K562 (cell line): ENCODE data around the gene ANKRD11. TPM values are rescaled to one million over a fixed set of nuclear protein-coding genes. Genes with fewer than 3 reads are reported as not detected.

Experiments used
- ATAC-seq: fragments of 200-7000 bp; cut with Tn5 transposase; 3 replicates; pipeline ENCODE4 v1.9.1; 2020; ENCODE audit warnings: moderate library complexity
- BruUV-seq: library from RNA; stranded (reverse); fragments of 400-500 nt; replicated peaks from 2 replicates; lab custom pipeline; 2021; lab: Mats Ljungman, UMichigan
- CTCF ChIA-PET: fragments of 300-600 bp; formaldehyde crosslinking; extraction: SDS; loops from one replicate; lab custom pipeline; 2021; ENCODE audit warnings: low intra/inter-chr PET ratio; lab: Yijun Ruan, JAX
- POLR2A ChIA-PET: fragments of 300-600, 350-650 bp; sonication (Branson Sonifier 250); formaldehyde crosslinking; extraction: SDS; loops from one replicate; lab custom pipeline; 2021; ENCODE audit warnings: antibody characterized with exemption, inconsistent platforms; lab: Yijun Ruan, JAX
- DNase-seq, 4 experiments: peaks; one replicate each; pipeline versions ENCODE4 v3.0.0 to v3.0.0-alpha.2; 2011 to 2018; ENCODE audit warnings: low spot score in 3 of 4, mixed read lengths in 3 of 4; ENCODE audit errors: extremely low read depth in 1 of 4
- FAIRE-seq: peaks from 2 replicates; lab custom pipeline; 2011; peaks lifted over from hg19 to GRCh38; lab: Jason Lieb, UNC
- H2AFZ ChIP-seq: 2 replicates; pipeline ENCODE4 v1.6.0; 2011; ENCODE audit warnings: low read depth, low read length, control low read depth, inconsistent platforms
- H3K27ac ChIP-seq: fragments of 200-600 bp; 3 replicates; pipeline ENCODE4 v1.8.0; 2011; ENCODE audit warnings: low read depth, mild to moderate bottlenecking, control low read depth, inconsistent platforms, low read length, moderate library complexity, mixed read lengths; ENCODE audit errors: extremely low read depth
- H3K27me3 ChIP-seq, 2 experiments: fragments of 300-600 bp in 1 of 2; 2 replicates in 1 of 2; 3 replicates in 1 of 2; pipeline versions ENCODE4 v1.6.0 to v1.8.0; 2011; ENCODE audit warnings: inconsistent platforms in 2 of 2, low read length in 2 of 2, mild to moderate bottlenecking in 1 of 2, mixed read lengths in 1 of 2, moderate library complexity in 1 of 2; ENCODE audit not compliant: control insufficient read depth in 2 of 2, insufficient read depth in 2 of 2
- H3K36me3 ChIP-seq: fragments of 300-600 bp; 3 replicates; pipeline ENCODE4 v1.8.0; 2011; ENCODE audit warnings: mild to moderate bottlenecking, low read length, inconsistent platforms; ENCODE audit not compliant: control insufficient read depth, insufficient read depth
- H3K4me1 ChIP-seq, 2 experiments: fragments of 200-600 bp in 1 of 2; replicated peaks in 1 of 2; 2 replicates in 1 of 2; 3 replicates in 1 of 2; pipeline versions ENCODE4 v1.5.1 to v1.8.0; 2011; ENCODE audit warnings: inconsistent platforms in 2 of 2, low read length in 2 of 2, mild to moderate bottlenecking in 1 of 2, mixed read lengths in 1 of 2, moderate library complexity in 1 of 2; ENCODE audit not compliant: control insufficient read depth in 2 of 2, insufficient read depth in 2 of 2
- H3K4me2 ChIP-seq: 2 replicates; pipeline ENCODE4 v1.6.1; 2011; ENCODE audit warnings: low read length, control low read depth, inconsistent platforms, mixed read lengths; ENCODE audit not compliant: insufficient read depth
- H3K4me3 ChIP-seq: fragments of 200-600 bp; sonication (generic), shearing (Covaris generic); 2 replicates; pipeline ENCODE4 v1.5.1; 2016; ENCODE audit warnings: control low read depth, inconsistent platforms
- H3K79me2 ChIP-seq: fragments of 200-600 bp; 3 replicates; pipeline ENCODE4 v1.8.0; 2011; ENCODE audit warnings: low read length, inconsistent platforms; ENCODE audit not compliant: control insufficient read depth, insufficient read depth
- H3K9ac ChIP-seq, 2 experiments: 2 replicates each; pipeline versions ENCODE4 v1.6.0 to v1.6.1; 2011; ENCODE audit warnings: low read depth in 2 of 2, low read length in 2 of 2, control low read depth in 1 of 2, inconsistent platforms in 1 of 2, mild to moderate bottlenecking in 1 of 2, mixed read lengths in 1 of 2; ENCODE audit not compliant: insufficient read depth in 1 of 2
- H3K9me1 ChIP-seq: one replicate; pipeline ENCODE4 v1.6.0; 2011; ENCODE audit warnings: inconsistent platforms, mild to moderate bottlenecking, low read length, moderate library complexity; ENCODE audit not compliant: control insufficient read depth, insufficient read depth
- H3K9me3 ChIP-seq: replicated peaks from 2 replicates; pipeline ENCODE4 v1.5.1; 2011; ENCODE audit warnings: low read depth, low read length, inconsistent platforms; ENCODE audit not compliant: control insufficient read depth, insufficient read depth
- H4K20me1 ChIP-seq: replicated peaks from 2 replicates; pipeline ENCODE4 v1.6.1; 2011; ENCODE audit warnings: low read length, inconsistent platforms, mixed read lengths; ENCODE audit not compliant: control insufficient read depth, insufficient read depth
- ATF2 ChIP-seq: sonication (generic); formaldehyde crosslinking; IDR thresholded peaks from 2 replicates; pipeline ENCODE4 v1.8.1; 2022; ENCODE audit warnings: missing genetic modification reagents
- CBX8 ChIP-seq: fragments of 200-600 bp; sonication (generic); IDR thresholded peaks from 2 replicates; pipeline ENCODE4 v1.6.1; 2012; ENCODE audit warnings: borderline replicate concordance, mixed run types, low read depth, mild to moderate bottlenecking, moderate library complexity, mixed read lengths, low read length, control low read depth, inconsistent platforms; ENCODE audit not compliant: poor library complexity, severe bottlenecking; ENCODE audit errors: extremely low read depth
- PHB2 ChIP-seq: fragments of 450-650 bp; IDR thresholded peaks from 2 replicates; pipeline ENCODE4 v1.6.1; 2017; ENCODE audit warnings: low read depth
- POLR2AphosphoS5 ChIP-seq: IDR thresholded peaks from 2 replicates; pipeline ENCODE4 v1.6.1; 2011; ENCODE audit warnings: mild to moderate bottlenecking, low read depth, low read length, moderate library complexity; ENCODE audit not compliant: control insufficient read depth, insufficient read depth
- RBM22 ChIP-seq: fragments of 200-400 bp; formaldehyde crosslinking; IDR thresholded peaks from 2 replicates; pipeline ENCODE4 v1.6.1; 2018; ENCODE audit warnings: low read length, low read depth; ENCODE audit not compliant: poor library complexity, severe bottlenecking
- SNIP1 ChIP-seq: fragments of 450-650 bp; IDR thresholded peaks from 2 replicates; pipeline ENCODE4 v1.7.1; 2017; ENCODE audit warnings: low read depth, mild to moderate bottlenecking
- TBL1XR1 ChIP-seq, 2 experiments: IDR thresholded peaks; 2 replicates each; pipeline ENCODE4 v1.6.1; 2012; ENCODE audit warnings: improper control_type of control experiment in 2 of 2, low read length in 2 of 2, mild to moderate bottlenecking in 1 of 2
- WGBS: fragments of 100-300 bp; shearing (Covaris generic); methylation state at CpG from one replicate; pipeline ENCODE4 v1.1.6; 2016; ENCODE audit warnings: low coverage, mixed read lengths; ENCODE audit not compliant: insufficient coverage; ENCODE audit errors: missing lambda C conversion rate; 5-methylcytosine and 5-hydroxymethylcytosine counted together
- in situ Hi-C: fragments of 300-500 bp; cut with MboI; formaldehyde crosslinking; loops from 4 replicates; pipeline ENCODE4 v1.15.0; 2018; ENCODE audit warnings: inconsistent platforms, mixed read lengths
- intact Hi-C: fragments of 100-400 bp; cut with micrococcal nuclease; formaldehyde crosslinking; loops from 2 replicates; pipeline ENCODE4 v1.14.2; 2022
- polyA plus RNA-seq, 8 experiments: library from polyadenylated mRNA; depleted of rRNA in 4 of 8; stranded (reverse) in 5 of 8; unstranded in 3 of 8; fragments of >200 nt; fragmentation: Nextera tagmentation in 2 of 8; fragmentation: Illumina TruSeq in 1 of 8; extraction: Ambion mirVana in 2 of 8; extraction: Trizol in 1 of 8; gene quantifications; 2 replicates each; pipeline versions ENCODE4 v1.2.1 to v1.2.3, GENCODE V29; 2011 to 2014; ENCODE audit warnings: inconsistent platforms in 1 of 8, missing spikeins in 1 of 8
- total RNA-seq, 7 experiments: library from RNA; depleted of rRNA in 6 of 7; stranded (reverse); fragments of >200 nt in 6 of 7; fragmentation: Illumina TruSeq in 2 of 7; extraction: Trizol in 2 of 7; gene quantifications; 2 replicates each; pipeline versions ENCODE4 v1.2.1 to v1.2.3, GENCODE V29; 2011 to 2021; ENCODE audit warnings: low replicate concordance in 1 of 7

ANKRD11 gene
- total and polyA plus RNA-seq, 9 of the 15 experiments (the other 6 are each of a cell fraction or from before 2014, with no cell fraction given): 4.7 to 126 (median 31.7) TPM

DNA sequence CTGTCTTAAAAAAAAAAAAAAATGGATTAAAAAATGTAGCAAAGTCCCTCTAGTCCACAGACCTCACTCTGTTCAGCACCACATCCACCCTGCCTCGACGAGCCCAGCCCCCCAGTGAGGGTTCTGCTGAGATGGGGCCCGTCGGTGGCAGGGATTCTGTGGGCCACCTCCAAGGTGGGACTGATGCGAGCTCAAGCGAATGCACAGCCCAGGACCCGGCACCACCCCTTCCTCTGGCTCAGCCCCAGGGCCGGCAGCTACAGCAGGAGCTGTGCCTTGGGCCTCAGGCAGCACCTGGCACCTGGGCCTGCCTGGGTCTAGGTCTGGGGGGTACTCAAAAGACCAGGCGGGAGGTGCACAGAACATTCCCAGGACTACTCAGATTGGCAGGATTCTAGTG lies 213.3 kb downstream of the ANKRD11 start:
- intact Hi-C loops: no loop called here
- no peak overlapping the region for H3K27ac ChIP-seq
- H3K4me1 ChIP-seq: peaks cover 0 to 26% of the 10 kb centered on the region in 2 experiments; a peak in 1 of 5 replicates
- H3K4me3 ChIP-seq: no peak overlapping the region
- POLR2A ChIA-PET: interaction anchor here (2.4 kb wide), 1 partner anchor 17 kb away, joined by 8 read pairs; no protein-coding TSS in a partner anchor
- no peaks in the 10 kb centered on the region; the same call in 2 of the 3 replicates for H3K79me2 ChIP-seq
- BruUV-seq: no TSS peak
- ATAC-seq (no peak), FAIRE-seq (no peak), DNase-seq (no peak)
- no peak overlapping the region for H3K4me2 ChIP-seq
- TF ChIP-seq RBM22: peak; percentile 88
- no peak for TF ChIP-seq PHB2
- WGBS: 98% methylated on average over 9 of the region's 9 CpGs
- no peaks in the 10 kb centered on the region for H3K27me3 ChIP-seq
- in situ Hi-C loops: no loop called here
- H3K9me1 ChIP-seq: peaks cover 3% of the 10 kb centered on the region
- no peak overlapping the region for H2AFZ ChIP-seq
- H4K20me1 ChIP-seq: no peaks in the 10 kb centered on the region
- no peak overlapping the region for H3K9ac ChIP-seq
- CTCF ChIA-PET: no interaction called here
- no peaks in the 10 kb centered on the region for H3K9me3 ChIP-seq
- peaks cover 89% of the 10 kb centered on the region; the same call in 2 of the 3 replicates for H3K36me3 ChIP-seq

DNA sequence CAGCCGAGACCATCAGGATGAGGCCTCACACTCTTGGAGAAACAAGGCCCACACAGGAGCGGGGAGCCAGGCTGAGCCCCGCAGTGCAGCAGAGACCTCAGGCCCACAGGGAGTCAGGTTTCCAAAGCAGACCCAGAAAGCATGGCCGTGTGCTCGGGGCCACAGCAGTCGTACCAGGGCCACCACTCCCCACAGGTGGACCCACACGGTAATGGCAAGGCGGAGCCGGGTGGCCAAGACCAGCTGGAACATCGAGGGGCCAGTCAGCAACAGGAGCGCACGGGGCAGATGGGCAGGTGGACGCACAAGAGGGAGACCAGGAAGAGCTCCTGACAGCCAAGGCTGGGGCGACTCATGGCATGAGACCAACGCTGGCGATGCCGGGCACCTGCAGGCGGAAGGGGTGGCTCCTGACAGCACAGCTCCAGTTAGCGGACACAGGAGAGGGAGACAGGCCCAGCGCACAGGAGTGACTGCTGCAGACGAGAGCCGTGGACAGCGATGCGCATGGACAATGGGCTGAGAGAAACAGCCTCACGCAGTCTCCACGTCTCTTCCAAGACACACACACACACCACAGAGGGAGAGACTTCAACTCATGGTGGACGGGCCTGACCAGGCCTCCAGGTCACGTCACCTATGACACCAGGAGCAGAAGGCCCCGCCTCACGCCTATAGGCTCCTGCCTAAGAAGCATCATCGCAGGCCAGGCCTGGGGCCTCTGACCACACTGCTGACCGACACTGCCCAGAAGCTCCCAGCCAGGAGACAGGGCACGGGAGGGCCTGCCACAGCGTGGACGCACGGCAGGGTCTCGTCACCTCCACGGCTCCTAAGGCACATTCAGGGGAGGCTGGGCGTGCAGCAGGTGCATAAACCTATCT lies 214.3 kb downstream of the ANKRD11 start:
- ATAC-seq: no peak
- no peak overlapping the region for H2AFZ ChIP-seq
- no peak overlapping the region for H3K27ac ChIP-seq
- H3K27me3 ChIP-seq: no peaks in the 10 kb centered on the region
- no peak overlapping the region for H3K4me3 ChIP-seq
- no peaks in the 10 kb centered on the region for H3K9me3 ChIP-seq
- CTCF ChIA-PET: no interaction called here
- POLR2A ChIA-PET: interaction anchor here (0.6 to 2.4 kb wide), 2 partner anchors 18 to 25 kb away, joined by 3 to 8 read pairs; no protein-coding TSS in a partner anchor
- BruUV-seq: no TSS peak
- H3K4me1 ChIP-seq: peaks cover 0 to 26% of the 10 kb centered on the region in 2 experiments; a peak in 1 of 5 replicates
- H3K9ac ChIP-seq: peak overlapping the region in 1 of 2 experiments; percentile 45; a peak in 2 of 4 replicates
- H3K79me2 ChIP-seq: no peaks in the 10 kb centered on the region; the same call in 1 of the 3 replicates
- in situ Hi-C loops: no loop called here
- 93% methylated on average over 30 of the region's 39 CpGs for WGBS
- peaks cover 3% of the 10 kb centered on the region for H3K9me1 ChIP-seq
- no peak overlapping the region for H3K4me2 ChIP-seq
- no peak for FAIRE-seq
- H3K36me3 ChIP-seq: peaks cover 90% of the 10 kb centered on the region; the same call in 2 of the 3 replicates
- intact Hi-C loops: no loop called here
- no peaks in the 10 kb centered on the region for H4K20me1 ChIP-seq
- DNase-seq: no peak
- TF ChIP-seq CBX8 (no peak), SNIP1 (no peak), TBL1XR1 (IDR thresholded peaks at IDR 0.05; ENCODE audit: low read length in 2 of 2) (no peak), POLR2AphosphoS5 (no peak), ATF2 (CRISPR knock-in tag) (no peak)
